HG02763 (cell line): Measurements from ENCODE around the gene DUS3L.
"Not testable (repeated sequence)": the region's sequence is repeated elsewhere in the genome, so short reads cannot be mapped to it uniquely, and the experiment has no call there.

Experiments used
- ATAC-seq: cut with Tn5 transposase; IDR thresholded peaks from one replicate; pipeline ENCODE4 v1.9.1; 2021; ENCODE audit warnings: mild to moderate bottlenecking, moderate library complexity; ENCODE audit not compliant: unreplicated experiment

The DUS3L gene

DNA sequence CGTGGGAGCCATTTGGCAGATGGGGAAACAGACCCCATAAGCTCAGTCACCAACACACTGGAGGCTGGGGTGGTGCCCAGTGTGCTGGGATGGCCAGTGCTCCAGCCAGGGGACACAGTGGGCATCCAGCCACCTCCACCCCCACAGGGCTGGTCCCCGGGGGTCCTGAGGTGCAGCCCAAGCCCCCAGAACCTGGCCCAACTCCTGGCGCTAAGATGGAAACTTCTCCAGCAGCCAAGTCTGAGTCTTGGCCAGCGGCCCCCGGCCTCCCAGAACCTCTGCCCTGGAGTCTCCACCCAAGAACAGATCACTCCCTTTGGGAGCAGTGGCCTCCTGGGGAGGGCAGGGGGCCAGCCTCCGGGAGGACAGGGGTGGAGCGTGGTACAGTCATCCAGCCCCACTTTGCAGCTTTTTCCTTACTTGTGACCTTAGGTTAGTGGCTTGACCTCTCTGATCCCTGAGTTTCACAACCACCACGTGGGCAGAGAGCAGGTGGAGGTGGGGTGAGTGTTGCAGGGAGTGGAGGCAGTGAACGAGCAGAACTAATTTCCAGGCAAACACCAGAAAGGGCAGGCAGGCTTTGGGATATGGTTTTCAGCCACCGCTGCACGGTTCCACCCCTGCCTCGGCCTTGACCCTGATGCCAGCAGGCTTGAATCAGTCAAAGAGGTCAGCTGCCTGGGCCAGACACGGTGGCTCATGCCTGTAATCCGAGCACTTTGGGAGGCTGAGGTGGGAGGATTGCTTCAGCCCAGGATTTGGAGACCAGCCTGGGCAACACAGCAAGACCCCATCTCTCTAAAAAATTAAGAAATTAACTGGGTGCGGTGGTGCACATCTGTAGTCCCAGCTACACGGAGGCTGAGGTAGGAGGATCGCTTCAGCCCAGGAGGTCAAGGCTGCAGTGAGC, 9.7 kb upstream of the DUS3L start:
- ATAC-seq = no peak

DNA sequence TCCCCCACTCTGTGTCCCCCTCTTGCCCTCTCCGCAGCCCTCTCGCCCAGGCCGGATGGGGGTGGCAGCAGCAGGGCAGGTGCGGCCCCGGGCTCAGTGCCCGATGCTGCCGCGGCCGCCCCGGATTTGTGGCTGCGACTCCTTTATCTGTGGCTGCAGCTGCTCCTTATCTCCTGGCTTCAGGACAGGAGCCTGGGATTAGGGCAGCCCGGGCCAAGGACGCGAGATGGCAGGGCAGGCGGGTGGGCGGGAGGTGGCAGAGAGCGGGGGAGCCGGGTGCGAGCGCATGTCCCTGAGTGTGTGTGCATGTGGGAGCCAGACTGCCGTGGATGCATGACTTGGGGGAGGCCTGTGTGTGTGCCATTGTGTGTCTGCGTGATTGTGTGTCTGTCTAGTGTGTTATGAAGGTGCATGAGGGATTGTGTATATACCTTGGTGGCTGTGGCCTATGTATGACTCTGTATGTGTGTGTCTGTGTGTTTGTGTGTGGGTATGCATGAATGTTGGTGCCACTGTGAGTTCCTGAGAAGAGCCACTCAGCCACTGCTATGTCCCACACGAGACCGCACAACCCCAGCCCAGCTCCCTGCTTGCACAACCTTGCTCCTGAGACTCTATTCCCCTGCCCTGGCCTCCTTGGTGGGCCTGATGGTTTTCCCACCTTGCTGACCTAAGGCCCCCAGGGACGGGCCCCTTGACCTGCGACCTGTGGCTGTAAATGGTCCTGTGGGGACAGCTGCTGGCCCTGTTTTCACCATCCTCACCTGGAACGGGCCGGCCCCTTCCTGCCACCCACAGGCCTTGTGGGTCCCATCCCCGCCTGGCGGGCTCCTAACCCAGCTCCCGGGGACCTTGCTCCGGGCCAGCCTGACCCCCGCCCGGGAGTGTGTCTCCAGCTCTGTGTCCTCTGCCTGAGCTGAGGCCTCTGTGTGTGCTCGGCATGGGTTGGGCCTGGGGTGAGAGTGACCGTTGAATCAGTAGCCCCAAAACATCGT, 8.6 kb upstream of the DUS3L start:
- no peak for ATAC-seq

GRCh38 chr19:5798244-5798643, 7.3 kb upstream of the DUS3L start:
- ATAC-seq = no peak

GRCh38 chr19:5795382-5795919, 4.5 kb upstream of the DUS3L start:
- ATAC-seq = no peak

DNA sequence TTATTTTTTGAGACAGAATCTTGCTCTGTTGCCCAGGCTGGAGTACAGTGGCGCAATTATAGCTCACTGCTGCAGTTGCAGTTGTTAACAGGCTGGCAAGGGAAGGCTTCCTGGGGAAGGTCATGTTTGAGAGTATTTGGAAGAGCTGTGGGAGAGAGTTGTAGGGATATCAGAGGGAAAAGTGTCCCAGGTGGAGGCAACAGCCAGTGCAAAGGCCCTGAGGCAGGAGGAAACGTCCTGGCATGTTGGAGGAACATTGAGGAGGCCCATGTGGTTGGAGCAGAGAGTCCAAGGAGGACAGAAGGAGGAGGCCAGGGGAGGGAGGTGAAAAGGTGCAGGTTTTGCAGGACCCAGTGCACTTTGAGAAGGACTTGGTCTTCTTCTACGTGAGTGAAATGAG, 2.2 kb upstream of the DUS3L start:
- ATAC-seq = no peak

DNA sequence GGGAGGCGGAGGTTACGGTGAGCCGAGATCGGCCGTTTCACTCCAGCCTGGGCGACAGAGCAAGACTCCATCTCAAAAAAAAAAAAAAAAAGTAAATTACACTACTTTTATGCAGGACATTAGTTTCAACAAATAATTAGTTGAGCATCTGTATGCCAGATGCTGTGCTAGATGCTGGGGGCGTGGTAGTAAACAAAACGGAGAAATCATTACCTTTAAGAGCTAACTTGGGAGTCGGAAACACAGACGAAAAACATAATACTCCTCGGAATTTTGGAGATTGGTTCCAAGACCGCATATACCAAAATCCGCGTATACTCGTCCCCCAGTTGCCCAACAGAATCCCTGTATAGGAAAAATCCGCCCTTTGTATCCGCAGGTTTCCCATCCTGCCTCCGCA, 1.3 kb upstream of the DUS3L start:
- ATAC-seq = no peak

- no peak for ATAC-seq
These were observed 941 bp downstream of the DUS3L start for GRCh38 chr19:5789886-5790558.

DNA sequence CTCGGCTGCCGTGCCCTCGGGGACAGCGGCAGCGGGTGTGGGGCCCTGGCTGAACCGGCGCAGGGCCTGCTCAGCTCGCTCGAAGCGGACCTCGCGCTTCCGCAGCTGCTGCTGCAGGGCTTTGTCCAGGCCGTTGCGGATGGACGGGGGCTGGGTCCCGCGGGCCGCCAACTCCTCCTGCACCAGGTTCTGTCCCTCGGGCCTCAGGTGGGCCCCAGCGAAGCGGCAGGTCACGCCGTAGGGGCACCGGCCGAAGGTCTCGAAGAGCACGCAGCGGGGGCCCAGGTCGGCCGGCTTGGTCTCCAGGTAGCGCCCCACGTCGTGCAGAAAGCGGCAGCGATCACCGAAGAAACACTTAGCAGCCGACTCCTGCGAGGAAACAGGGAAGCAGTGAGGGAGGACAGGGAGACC, 1.6 kb downstream of the DUS3L start:
- ATAC-seq = no peak

GRCh38 chr19:5788422-5788821, 2.5 kb downstream of the DUS3L start:
- ATAC-seq = no peak

DNA sequence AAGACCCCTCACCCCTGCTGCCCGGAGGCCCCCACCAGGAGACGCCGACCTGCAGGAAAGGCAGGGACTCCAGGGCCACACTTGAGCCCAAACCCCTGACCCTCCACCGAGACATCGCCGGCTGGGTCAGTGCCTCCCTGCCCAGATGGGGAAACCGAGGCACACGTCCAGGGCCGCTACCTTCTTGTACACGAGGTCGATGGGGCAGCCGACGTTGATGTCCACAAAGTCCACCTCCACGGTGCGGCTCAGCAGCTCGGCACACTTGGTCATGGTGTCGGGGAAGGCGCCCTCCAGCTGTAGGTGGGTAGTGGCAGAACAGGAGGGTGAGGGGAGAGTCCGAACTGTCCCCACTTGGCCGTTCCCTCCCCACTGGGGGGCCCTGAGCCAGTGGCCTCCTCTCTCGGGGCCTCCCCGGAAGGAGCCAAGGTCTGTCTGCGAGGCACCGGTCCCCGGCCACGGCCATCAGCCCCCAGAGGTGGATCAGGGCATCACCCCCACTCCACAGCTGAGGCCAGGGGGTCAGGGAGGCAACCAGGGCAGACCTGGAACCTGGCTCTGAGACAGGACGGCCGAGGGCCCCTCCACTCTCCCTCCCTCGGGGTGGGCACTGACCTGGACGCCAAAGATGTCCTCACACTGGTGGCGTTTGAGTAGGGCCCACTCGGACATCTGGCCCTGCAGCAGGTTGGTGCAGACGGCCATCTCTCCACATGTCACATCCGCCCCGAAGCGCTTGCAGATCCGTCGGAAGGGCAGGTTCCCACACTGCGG, 3.4 kb downstream of the DUS3L start:
- ATAC-seq = no peak

- ATAC-seq = no peak
These were observed 4.2 kb downstream of the DUS3L start for GRCh38 chr19:5786593-5787408.

DNA sequence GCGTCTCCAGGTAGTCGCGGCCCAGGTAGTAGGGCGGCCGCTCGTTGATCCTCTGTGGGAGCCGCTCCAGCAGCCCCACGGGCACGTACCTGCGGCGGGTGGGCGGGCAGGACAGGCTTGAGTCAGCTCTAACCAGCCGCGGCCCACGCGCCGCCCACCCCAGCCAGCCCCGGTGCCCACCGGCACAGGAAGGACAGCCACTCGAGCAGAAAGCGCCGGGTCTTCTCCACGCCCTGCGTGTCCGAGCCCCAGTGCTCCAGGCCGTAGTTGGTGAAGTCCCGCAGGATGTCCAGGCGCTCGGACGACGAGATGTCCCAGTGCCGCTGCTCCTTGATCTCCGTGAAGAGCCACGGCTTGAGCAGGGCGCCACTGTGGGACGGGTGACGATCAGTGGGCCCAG, 5.5 kb downstream of the DUS3L start:
- ATAC-seq = no peak

DNA sequence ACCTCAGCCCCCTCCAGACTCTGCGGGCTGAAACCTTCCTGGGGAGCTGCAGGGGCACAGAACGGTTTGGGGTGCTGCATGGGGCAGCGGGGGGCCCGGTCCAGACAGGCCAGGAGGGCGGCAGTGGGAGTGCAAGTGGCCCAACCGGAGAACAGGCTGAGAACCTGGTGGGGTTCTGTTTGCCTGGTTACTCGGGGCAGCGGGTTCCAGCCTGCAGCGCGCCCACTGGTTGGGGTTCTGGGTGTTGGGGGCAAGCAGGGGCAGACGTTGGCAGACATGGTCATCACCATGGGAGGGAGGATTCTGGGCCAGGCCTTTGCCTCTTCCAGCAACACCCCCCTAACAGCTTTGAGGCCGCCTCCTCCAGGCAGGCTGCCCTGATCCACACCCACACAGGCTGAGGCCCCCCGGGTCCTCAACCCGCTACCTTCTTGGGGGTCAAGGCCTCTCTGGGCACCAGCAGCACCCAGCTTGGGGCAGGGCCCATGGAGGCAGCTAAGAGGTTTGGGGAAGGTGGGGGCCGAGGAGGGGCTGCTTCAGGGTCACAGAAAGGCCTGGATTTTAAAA, 6.3 kb downstream of the DUS3L start, which contains the start of gene PRR22:
TSS of gene PRR22 (minus strand) at position 166 of the 567 bp plus-strand sequence. CDS start at position 80, 86 bp downstream.
- no peak for ATAC-seq

DNA sequence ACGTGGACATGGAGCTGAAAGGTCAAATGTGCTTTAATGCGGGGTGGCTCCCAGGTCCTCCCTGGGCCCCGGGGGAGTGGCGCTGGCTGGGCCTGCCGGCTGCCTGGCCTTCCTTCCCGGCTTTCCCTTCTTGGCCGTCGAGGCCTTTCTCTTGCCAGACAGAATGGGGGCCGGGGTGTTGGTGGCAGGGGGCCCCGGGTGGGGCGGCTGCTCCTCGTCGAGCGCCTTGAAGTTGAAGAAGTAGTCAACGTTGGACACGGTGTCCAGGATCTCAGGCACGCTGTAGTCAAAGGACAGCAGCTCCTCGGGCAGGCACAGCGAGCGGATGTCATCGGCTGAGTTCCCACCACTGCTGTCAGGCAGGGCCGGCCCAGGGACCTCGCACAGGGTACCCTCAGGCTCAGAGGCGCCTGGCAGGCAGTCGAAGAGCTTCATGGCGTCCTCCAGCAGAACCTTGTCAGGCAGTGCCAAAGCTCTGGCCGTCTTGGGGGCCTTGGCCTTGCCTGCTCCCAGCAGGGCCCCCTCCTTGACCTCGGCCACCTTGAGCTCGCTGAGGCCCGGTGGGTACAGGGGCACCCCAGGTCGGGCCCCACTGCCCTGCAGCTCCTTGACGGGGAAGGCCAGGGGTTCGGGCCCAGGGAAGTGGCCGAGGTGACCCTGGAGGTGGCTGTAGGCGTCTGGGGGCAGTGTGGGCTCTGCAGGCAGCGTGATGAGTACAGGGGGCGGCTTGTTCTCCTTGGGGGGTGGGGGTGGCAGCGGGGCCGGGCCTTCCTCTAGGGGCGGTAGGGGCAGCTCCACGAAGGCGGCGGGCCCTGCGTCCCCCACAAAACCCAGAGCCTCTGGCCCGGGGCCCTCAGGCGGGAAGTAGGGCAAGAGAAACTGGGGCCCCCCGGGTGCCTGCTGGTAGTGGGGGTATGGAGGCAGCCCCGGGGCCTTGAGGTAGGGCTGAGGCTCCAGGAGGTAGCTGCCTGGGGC, 7.7 kb downstream of the DUS3L start:
- ATAC-seq = no peak

DNA sequence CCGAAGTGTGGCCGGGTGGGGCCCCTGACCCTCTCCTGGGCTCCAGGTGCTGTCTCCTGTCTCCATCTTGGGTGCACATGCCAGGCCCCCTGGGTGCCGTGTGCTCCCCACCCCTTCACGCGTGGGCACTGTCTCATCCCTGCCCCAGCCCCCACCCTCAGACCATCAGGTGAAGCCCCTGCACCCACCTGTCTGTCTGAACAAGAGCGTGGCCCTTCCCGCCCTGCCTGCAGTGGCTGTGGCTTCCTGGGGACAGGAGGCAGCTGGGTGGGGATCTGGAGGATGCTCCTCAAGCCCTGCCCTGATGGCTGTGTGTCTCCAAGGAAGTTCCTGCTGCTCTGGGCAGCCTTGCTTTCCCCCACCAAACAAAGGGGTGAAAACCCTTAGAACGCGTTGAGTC, 8.6 kb downstream of the DUS3L start:
- ATAC-seq = no peak

DNA sequence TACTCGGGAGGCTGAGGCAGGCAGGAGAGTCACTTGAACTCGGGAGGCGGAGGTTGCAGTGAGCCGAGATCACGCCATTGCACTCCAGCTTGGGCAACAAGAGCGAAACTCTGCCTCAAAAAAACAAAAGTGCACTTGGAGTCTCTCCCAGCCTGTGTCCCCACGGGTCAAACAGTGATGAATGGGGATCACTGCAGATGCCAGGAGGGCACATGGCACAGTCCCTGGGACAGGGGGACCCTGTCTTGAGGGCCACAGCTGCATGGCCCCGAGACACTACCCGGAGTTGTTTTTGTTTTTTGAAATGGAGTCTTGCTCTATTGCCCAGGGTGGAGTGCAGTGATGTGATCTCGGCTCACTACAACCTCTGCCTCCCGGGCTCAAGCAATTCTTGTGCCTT, 10.0 kb downstream of the DUS3L start:
- ATAC-seq = not testable (repeated sequence)

- ATAC-seq = no peak
These were observed 12.6 kb downstream of the DUS3L start for GRCh38 chr19:5778402-5778801.
